Testis (tissue), 3 donors: ENCODE data around the gene HPS1. TPM values are rescaled to one million over a fixed set of nuclear protein-coding genes. Genes with fewer than 3 reads are reported as not detected.

Experiments used
- DNase-seq: peaks from one replicate; pipeline ENCODE4 v3.0.0-alpha.2; 2019
- H3K27ac ChIP-seq, 2 donors: fragments of 200-600 bp; sonication (generic); one replicate each; pipeline ENCODE4 v1.5.1; 2019
- H3K27me3 ChIP-seq: fragments of 200-600 bp; sonication (generic); one replicate; pipeline ENCODE4 v1.5.1; 2019
- H3K36me3 ChIP-seq: fragments of 200-600 bp; sonication (generic); one replicate; pipeline ENCODE4 v1.5.1; 2017; ENCODE audit warnings: low read depth; ENCODE audit errors: missing control alignments
- H3K4me1 ChIP-seq: fragments of 200-600 bp; sonication (generic); one replicate; pipeline ENCODE4 v1.5.1; 2019
- H3K4me3 ChIP-seq, 2 donors: fragments of 200-600 bp; sonication (generic); one replicate each; pipeline ENCODE4 v1.5.1; 2017 to 2019
- H3K9me3 ChIP-seq: fragments of 200-600 bp; sonication (generic); one replicate; pipeline ENCODE4 v1.5.1; 2017
- CTCF ChIP-seq, 3 experiments: fragments of 450-650 bp in 2 of 3; fragments of 200-600 bp in 1 of 3; sonication (generic) in 1 of 3; IDR thresholded peaks; one replicate each; pipeline ENCODE4 v1.5.1; 2016 to 2019; ENCODE audit warnings: antibody characterized with exemption in 3 of 3, mild to moderate bottlenecking in 2 of 3, moderate library complexity in 1 of 3
- POLR2A ChIP-seq: fragments of 450-650 bp; IDR thresholded peaks from one replicate; pipeline ENCODE4 v1.6.1; 2017; ENCODE audit warnings: antibody characterized with exemption, mild to moderate bottlenecking, moderate library complexity
- WGBS, 2 donors: methylation state at CpG; one replicate each; pipeline ENCODE4 v1.1.5; 2018; 5-methylcytosine and 5-hydroxymethylcytosine counted together
- intact Hi-C: fragments of 100-400 bp; cut with DNase I; formaldehyde crosslinking; loops from one replicate; pipeline ENCODE4 v1.15.1; 2023; ENCODE audit warnings: low total_unique reads
- polyA plus RNA-seq: library from polyadenylated mRNA; stranded (reverse); fragments of 350-450 nt; fragmentation: Illumina TruSeq; extraction: RNeasy Lipid Tissue Mini Kit (QIAGEN cat#74804); gene quantifications from one replicate; pipeline ENCODE4 v1.2.3, GENCODE V29; 2014; ENCODE audit warnings: low read depth, low replicate concordance; ENCODE audit not compliant: insufficient read depth
- total RNA-seq, 2 donors: library from RNA; depleted of rRNA; stranded (reverse); fragments of >200 nt; gene quantifications; one replicate each; pipeline ENCODE4 v1.2.3, GENCODE V29; 2016

HPS1 gene
- total and polyA plus RNA-seq, 3 donors from 2014 or later, result 53.6 to 73.4 (median 59.4) TPM

GRCh38 chr10:98472196-98472595, 25.5 kb upstream of the HPS1 start:
- H3K4me3 ChIP-seq, result no peak overlapping the region
- no peak for TF ChIP-seq CTCF (IDR thresholded peaks at IDR 0.05)
- TF ChIP-seq POLR2A, result no peak
- WGBS, 2 donors, result 77 to 87% methylated on average over 4 of the region's 4 CpGs
- no peak for DNase-seq
- H3K36me3 ChIP-seq, result no peaks in the 10 kb centered on the region
- H3K4me1 ChIP-seq, result no peaks in the 10 kb centered on the region
- H3K9me3 ChIP-seq, result no peaks in the 10 kb centered on the region
- no peaks in the 10 kb centered on the region for H3K27me3 ChIP-seq
- intact Hi-C loops, result loop anchor here (10.0 kb wide), 1 partner anchor 773 kb away; no protein-coding TSS in a partner anchor
- no peak overlapping the region for H3K27ac ChIP-seq

- H3K4me3 ChIP-seq, result no peak overlapping the region
- no peaks in the 10 kb centered on the region for H3K36me3 ChIP-seq
- H3K4me1 ChIP-seq, result no peaks in the 10 kb centered on the region
- no peak for DNase-seq
- H3K27ac ChIP-seq, result no peak overlapping the region
- 91 to 96% methylated on average over 5 of the region's 5 CpGs for WGBS, 2 donors
- intact Hi-C loops, result loop anchor here (10.0 kb wide), 1 partner anchor 774 kb away; no protein-coding TSS in a partner anchor
- TF ChIP-seq POLR2A (no peak), CTCF (IDR thresholded peaks at IDR 0.05) (no peak)
- no peaks in the 10 kb centered on the region for H3K27me3 ChIP-seq
- H3K9me3 ChIP-seq, result no peaks in the 10 kb centered on the region
Observed at GRCh38 chr10:98470850-98471249, 24.1 kb upstream of the HPS1 start.

- 56 to 69% methylated on average over 2 of the region's 2 CpGs for WGBS, 2 donors
- Histone ChIP-seq H3K9me3 (no peaks in the 10 kb centered on the region), H3K27me3 (no peaks in the 10 kb centered on the region), H3K27ac (no peak overlapping the region), H3K4me1 (no peaks in the 10 kb centered on the region), H3K4me3 (no peak overlapping the region), H3K36me3 (no peaks in the 10 kb centered on the region)
- no peak for TF ChIP-seq POLR2A
- TF ChIP-seq CTCF (IDR thresholded peaks at IDR 0.05), result no peak
- no peak for DNase-seq
- intact Hi-C loops, result no loop called here
Observed at GRCh38 chr10:98469001-98469931, 22.5 kb upstream of the HPS1 start.

- no peaks in the 10 kb centered on the region for H3K27me3 ChIP-seq
- 0 to 4% methylated on average over 13 to 33 of the region's 44 CpGs for WGBS, 2 donors
- no peaks in the 10 kb centered on the region for H3K36me3 ChIP-seq
- TF ChIP-seq POLR2A (no peak), CTCF (IDR thresholded peaks at IDR 0.05) (peak; percentile 49 to 65 (median 50))
- intact Hi-C loops, result no loop called here
- no peaks in the 10 kb centered on the region for H3K9me3 ChIP-seq
- H3K4me3 ChIP-seq, result peak overlapping the region; percentile 47 to 57
- no peak overlapping the region for H3K27ac ChIP-seq
- H3K4me1 ChIP-seq, result no peaks in the 10 kb centered on the region
- peak; percentile 84 for DNase-seq
Observed at GRCh38 chr10:98467506-98468318, 21.0 kb upstream of the HPS1 start.
